Suprapubic skin (tissue), 4 donors: Measurements from ENCODE around the gene ARFRP1.

Experiments
- CTCF ChIP-seq, 2 donors: fragments of 200-600 bp in 1 of 2; fragments of 450-650 bp in 1 of 2; sonication (generic) in 1 of 2; IDR thresholded peaks; one replicate each; pipeline ENCODE4 v1.5.1; 2016 to 2019; ENCODE audit warnings: antibody characterized with exemption in 2 of 2, mild to moderate bottlenecking in 1 of 2, moderate library complexity in 1 of 2
- EP300 ChIP-seq: sonication (generic); formaldehyde crosslinking; IDR thresholded peaks from one replicate; pipeline ENCODE4 v1.6.1; 2017; ENCODE audit warnings: antibody characterized with exemption
- POLR2AphosphoS5 ChIP-seq, 3 donors: sonication (generic); formaldehyde crosslinking; IDR thresholded peaks; one replicate each; pipeline ENCODE4 v1.6.1; 2017; ENCODE audit warnings: antibody characterized with exemption in 3 of 3

- TF ChIP-seq CTCF (IDR thresholded peaks at IDR 0.05): no peak
- TF ChIP-seq POLR2AphosphoS5 (IDR thresholded peaks at IDR 0.05): no peak
- TF ChIP-seq EP300: no peak
Measured at GRCh38 chr20:63749597-63750508, 42.1 kb upstream of the ARFRP1 start.
